ENCODE results near the gene CFAP299.

Gene CFAP299

DNA sequence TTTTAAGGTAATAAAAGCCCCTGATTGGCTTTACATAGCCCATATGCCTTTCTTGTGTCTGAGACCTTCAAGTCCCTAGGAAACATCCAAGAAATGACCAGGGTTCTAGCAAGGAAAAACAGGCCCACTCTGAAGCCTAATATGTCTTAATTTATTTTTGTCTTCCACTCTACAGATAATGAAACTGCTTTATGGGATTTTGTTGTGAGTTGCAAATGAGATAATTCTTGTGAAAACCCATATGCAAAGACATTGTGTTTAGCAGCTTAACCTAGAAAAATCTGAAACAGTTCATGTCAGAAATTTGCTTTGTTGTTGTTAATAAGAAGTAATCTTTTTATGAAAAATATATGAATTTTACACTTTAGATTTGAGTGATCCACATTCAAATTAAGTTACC is 504.3 kb downstream of the CFAP299 start:
- DNase-seq (ENCODE audit: low spot score) = no peak

DNA sequence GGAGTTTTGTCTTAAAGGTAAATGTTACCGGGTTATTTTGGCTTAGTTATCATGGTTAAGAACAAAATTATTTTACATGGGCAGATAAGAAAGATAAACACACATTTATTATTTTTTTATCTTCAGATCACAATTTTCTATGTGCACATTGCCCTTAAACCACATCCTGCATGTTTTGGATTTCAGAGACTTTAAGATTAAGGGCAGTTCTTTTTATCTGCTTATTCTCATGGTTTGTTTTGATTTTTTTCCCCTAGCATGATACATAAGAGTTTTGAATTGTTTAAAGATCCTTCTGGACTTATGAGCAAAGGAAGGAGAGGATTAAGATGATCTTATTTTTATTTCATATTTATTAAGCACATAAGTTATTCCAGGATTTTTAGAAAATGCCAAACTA is 504.9 kb downstream of the CFAP299 start:
- DNase-seq (ENCODE audit: low spot score) = no peak

DNA sequence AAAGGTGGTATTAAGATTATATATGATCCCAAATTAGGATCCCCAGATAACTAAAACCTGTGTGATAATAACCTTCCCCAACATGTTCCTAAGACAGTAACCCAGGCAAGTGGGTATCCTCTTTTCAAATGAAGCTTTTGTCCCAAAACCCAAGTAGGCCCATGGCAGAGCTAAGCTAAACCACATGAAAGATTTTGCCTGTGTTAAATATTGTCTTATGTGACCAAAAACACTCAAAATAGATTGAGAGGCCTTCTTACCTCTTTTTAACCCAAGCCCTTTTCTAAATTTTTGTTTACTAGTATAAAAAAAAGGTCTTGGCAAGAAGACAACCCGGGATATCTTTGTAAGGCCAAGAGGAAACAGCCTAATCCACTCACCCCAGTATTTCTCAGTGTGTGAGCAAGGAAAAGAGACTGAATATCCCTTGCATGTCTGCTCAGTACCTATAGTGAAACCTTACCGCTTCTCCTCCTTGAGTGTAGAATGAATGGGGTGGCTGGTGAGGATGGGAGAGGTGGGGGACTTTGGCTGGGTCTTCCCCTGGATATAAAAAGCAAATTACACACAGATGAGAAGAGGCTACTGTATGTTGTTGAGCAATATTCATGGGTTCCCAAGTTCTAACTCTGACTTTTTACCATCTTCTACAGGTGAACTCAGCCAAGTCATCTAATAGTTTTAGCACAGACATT is 506.2 kb downstream of the CFAP299 start:
- DNase-seq (ENCODE audit: low spot score) = no peak

DNA sequence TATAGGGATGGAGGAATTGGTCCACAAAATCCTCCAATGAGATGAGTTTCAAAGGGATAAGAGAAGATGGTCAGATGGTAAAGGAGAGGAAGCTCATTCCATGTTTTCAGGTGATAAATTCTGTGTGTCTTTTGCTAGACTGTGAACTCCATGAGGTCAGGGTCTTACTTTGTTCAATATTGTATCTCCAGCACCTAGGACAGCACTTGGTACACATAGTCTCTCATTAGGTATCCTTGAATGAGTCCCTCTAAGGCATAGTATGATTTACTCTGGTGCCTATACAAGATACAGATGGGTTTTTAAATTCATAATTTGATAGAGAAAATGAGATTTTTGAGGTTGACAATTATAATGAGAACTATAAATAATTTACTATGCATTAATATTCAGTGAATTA is 510.7 kb downstream of the CFAP299 start:
- no peak for DNase-seq (ENCODE audit: low spot score)

DNA sequence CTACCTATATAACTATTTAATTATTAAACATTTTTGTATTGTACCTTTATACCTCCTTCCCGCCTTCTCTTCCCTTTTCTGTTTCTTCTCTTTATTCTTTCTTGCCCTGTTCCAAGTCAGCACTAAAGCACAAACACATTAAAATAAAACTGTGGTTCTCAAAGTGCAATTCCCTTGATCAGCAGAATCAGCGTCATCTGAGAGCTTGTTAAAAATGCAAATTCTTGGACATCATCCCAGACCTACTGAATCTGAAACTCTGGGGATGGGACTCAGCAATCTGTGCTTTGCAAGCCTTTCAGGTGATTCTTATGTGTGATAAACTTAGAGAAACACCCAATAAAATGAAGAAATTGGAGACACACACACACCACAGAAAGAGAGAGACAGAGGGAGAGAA is 516.5 kb downstream of the CFAP299 start:
- DNase-seq (ENCODE audit: low spot score) = no peak

DNA sequence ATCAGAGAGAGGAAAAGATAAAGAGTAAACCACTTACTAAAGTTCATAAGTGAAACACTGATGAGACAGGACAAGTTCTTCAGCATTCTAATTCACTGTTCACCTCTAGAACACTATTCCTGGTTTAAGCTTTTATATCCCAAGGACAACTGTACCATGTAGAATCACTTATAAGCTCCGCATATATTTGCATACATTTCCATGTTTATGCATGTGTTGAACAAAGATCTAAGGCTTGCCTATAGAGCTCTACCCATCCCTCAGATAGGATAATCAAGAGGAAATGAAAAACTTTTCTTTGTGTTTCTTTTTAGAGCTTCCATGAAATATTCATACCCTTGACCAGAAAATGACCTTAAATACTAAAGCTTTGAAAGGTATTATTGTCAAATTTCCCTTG is 538.0 kb downstream of the CFAP299 start:
- no peak for DNase-seq (ENCODE audit: low spot score)

DNA sequence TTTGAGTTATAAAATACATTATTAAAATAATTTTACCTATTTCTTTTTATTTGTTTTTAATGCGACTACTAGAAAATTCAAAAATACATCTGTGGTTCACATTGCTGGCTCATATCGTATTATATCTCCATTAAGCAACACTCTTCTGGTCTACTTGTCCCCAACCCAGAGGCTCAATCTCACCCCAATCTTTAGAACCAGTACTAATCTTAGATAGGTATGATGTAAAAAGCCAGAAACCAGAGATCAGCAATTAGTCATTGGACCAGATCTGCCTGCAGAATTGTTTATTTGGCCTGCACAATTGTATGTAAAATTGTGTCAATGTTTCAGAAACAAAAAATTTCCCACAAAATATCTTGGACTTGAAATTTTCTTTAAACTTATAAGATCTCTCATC is 539.4 kb downstream of the CFAP299 start:
- DNase-seq (ENCODE audit: low spot score) = no peak

DNA sequence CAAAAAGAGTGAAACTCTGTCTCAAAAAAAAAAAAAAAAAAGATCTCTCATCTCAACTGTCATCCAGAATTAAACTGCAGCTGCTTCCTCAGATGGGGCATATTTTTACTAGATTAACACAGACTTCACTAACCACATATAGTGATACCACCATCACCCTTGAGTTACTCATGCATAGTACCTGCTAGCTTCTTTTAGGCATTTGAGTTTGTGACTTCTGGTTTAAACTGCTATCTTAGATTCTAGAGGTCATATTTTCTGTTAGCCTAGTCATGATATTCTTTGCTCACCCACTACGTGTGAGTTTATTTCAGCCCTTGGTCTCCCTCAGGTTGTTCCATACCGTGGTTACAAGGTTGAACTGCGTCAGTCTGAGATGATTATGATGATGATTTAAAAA is 540.1 kb downstream of the CFAP299 start:
- no peak for DNase-seq (ENCODE audit: low spot score)

DNA sequence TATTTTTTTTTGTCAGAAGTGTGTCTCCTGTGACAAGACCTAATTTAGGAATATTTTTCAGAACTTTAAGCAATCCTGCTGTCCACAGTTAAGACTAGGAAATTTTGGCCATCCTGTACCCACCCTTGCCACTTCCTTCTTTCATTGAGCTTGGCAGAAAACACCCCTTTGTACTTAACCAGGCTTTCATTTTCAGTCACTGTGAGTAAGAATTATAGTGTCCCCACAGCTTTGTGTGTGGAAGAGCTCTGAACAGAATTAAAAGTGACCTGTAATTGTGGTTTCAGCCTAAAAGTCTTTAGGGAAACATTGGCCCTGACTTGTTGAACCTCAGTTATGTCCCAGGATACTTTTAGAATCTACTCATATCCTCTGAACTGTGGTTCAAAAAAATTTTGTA is 541.3 kb downstream of the CFAP299 start:
- DNase-seq (ENCODE audit: low spot score) = no peak

DNA sequence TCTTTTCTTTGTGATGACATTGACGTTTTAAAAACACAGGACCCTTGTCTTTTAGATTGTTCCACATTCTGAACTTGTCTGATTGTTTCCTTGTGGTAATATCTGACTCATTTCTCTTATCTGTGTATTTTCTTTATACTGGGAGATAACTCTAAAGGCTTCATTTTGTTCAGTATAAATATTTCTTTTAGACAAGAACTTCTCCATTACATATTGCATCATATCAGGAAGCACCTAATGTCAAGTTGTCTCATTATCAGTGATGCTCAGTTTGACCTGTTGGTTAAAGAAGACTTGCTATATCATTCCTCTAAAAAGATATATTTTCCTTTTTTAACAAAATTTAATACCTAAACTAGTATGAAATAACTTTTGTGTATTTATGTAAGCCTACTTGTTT is 542.7 kb downstream of the CFAP299 start:
- no peak for DNase-seq (ENCODE audit: low spot score)

DNA sequence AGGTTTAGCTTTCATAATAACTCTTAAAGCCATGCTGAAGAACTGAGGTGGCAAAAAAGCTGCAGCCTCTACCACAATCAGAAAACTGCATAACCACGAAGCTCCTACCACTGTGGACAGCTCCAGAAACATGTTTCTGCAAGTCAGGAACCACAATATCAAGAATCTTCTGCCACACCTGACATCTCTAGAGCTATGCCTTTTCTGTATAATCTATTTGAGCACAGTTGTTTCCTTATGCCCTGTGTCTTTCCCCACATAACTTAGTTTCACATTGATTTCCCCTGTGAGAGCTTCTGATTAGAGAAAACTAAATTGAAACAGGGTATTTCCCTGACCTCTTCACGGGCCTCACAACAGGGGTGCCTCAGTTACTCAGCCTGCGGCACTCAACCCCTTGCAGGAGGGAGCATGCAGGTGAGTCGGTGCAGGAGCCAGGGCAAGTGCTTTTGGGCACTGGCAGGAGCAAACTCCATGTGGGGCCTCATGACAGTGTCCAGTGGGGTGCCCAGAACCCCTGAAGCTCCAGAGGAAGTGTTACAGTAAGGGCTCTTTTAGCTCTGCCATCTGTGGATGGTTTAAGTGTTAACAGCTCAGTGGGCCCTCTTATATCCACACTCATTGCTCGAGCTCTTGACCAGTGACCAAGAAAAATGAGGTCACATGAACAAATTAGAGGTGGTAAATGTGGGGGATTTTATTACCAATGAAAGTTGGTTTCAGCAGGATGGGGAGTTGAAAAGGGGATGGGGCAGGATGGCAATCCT is 562.2 kb downstream of the CFAP299 start:
- no peak for DNase-seq (ENCODE audit: low spot score)

DNA sequence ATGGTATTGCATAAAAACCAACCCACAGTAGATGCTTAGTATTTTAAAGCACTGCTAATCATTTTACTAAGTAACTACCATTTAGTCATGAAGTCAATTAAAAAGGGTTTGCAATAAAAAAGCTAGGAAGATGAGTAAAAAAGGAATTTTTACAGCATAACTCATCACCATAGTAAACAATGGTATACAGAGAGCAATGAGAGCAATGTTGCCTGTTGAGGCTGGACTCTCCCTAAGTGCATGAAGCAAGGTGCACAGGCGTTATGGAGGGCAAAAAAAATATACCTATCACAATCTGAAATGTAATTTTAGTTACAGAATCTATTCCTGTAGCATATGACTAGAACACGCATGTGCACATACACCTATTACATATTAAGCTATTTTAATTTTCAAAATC is 565.4 kb downstream of the CFAP299 start:
- no peak for DNase-seq (ENCODE audit: low spot score)

DNA sequence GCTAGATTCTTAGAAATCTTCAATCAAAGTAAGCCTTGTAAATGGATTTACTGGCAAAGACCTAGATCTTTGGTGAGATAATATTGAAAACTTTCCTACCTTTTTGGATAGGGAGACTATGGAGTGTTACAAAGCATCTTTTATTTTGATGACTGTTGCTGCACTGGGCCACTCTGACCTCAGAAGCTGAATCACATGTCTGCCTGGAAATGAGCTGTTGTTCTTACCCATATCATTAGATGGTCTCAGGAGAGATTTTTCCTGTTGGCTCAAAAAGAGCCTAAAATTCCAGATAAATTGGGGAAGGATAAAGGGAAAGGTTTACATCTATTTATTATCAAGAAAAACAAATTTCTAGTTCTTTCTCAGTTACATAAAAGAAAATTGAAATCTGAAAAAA is 567.5 kb downstream of the CFAP299 start:
- DNase-seq (ENCODE audit: low spot score) = no peak

DNA sequence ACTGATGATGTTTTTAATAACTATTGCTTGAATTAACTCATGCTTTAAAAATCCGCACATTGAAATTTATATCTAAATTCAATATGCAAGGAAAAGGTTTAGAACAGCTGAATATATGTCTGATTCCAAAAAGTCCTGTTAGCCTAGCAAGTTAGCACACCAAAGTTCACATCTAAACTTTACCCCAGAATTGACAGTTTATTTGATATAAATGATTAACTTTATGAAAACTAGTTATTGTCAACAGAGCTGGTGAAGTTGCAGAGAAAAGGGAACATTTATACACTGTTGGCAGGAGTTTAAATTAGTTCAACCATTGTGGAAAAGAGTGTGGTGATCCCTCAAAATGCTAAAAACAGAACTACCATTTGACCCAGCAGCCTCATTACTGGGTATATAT is 574.4 kb downstream of the CFAP299 start:
- no peak for DNase-seq (ENCODE audit: low spot score)

DNA sequence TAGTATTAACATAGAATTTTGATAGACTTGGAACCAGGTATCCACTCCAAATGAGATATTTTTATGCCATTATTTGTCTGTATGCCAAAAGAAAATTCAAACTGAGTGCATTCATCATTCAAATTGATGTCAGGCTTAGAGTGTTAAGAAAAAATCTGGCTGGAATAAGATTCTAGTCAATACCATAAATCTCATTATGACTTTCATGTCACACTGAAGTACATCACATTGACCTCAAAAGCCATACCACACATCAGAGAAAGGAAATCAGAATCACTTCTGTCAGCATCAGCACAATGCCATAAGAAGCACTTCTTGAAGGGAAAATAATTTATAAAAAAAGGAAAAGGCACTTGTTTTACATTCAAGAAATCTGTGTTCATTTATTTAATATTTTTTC is 575.9 kb downstream of the CFAP299 start:
- DNase-seq (ENCODE audit: low spot score) = no peak

DNA sequence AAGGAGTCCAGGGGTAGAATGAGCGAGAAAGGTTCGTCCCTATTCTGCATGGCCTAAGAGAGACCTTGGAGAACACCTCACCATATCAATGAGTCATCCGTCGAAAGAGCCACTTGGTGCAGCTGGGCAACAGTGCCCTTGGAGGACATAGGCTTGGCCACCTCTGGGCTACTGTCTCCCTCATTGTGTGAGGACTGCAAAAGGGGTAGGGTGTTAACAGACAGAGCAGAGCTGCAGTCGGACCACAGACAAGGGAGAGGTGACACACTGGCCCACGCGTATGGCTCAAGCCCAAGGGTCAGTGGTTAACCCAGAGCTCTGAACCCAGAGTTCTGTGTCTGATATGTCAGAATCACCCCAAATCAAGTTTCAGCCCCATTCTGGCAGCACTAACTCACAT is 576.8 kb downstream of the CFAP299 start:
- no peak for DNase-seq (ENCODE audit: low spot score)

DNA sequence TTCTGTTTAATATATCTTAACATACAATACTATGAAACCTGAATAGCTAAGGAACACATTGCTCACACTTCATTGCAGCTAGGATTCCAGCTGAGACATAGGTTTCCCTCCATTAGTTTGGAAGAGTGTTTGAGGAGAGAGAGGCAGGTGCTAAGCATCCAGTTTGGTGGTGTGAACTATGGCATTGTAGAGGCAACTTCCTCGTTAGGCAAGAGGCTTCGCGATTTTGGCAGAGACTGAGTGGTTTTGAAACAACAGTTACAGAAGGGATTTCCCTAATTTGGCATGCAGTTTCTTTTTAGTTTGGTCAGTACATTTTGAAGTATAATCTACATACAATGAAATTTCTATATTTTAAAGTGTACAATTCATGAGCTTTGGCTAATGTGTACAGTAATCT is 577.9 kb downstream of the CFAP299 start:
- no peak for DNase-seq (ENCODE audit: low spot score)

DNA sequence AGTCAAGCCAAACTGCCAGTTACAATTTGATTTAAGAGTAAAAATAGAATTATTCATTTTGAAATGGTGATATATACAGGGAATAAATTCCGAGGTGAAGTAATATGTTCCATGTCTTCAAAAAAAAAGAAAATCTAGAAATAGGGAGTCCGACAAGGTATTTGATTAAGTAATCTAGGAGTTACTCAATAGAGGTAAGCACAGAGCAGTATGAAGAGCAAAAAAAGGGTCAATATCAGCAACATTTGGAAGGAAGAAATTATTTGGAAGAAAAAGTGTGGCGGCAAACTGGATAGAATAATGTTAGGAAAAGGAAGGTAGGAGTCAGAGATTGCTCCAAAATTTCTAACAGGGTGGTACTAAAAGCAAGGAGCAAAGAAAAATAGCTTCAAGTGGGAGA is 581.2 kb downstream of the CFAP299 start:
- DNase-seq (ENCODE audit: low spot score) = no peak

DNA sequence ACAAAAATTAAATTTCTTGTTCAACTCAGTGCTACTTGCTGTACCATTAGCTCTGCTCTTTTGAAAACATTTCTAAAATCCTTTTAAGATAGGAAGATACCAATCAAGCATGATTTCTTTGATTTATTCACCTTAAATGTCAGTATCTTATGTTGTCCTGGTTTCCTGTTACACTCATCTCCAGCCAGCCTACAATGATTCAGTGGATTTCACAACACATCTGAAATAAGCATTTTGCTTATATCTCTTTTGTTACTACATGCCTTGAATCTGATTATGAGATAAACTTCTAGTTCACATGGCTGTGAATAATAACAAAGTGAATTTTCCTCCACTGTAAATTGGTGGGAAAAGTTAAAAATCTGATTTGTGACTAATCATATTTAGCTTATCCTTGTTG is 582.5 kb downstream of the CFAP299 start:
- no peak for DNase-seq (ENCODE audit: low spot score)

DNA sequence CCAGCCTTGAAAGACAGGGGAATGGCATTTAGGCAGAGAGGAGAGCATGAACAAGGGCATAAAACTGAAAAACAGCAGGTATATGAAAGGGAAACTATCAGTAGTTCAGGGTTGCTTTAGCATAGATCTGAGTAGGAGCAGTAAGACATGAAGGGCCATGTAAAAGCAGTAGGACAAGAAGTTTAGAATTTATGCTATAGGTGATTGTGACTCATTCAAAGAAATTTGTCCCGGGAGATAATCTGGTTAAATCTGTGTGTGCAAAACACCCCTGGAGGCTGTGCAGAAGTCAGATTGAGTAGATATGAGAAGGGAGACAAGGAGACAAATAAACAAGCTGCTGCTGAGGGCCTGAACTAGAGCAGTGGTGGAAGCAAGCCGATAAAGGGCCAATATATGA is 585.9 kb downstream of the CFAP299 start:
- no peak for DNase-seq (ENCODE audit: low spot score)

DNA sequence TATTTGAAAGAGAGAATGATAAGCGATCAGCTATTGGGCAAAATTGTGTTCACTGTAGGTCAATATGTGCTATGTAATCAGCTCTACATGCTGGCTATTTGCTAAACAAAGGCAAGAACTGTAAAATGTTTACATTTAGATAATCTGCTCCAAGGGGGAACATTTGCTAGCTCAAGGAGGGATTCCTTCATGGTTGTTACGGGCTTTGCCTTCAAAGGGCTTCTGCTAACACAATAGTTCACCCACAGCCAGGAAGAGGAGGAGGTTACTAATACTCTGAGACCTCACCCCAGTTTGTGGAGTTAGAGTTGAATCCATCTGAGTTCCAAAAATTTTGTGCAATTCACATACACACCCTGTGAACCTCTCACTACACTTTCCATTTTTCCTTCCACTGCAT is 587.4 kb downstream of the CFAP299 start:
- DNase-seq (ENCODE audit: low spot score) = no peak

DNA sequence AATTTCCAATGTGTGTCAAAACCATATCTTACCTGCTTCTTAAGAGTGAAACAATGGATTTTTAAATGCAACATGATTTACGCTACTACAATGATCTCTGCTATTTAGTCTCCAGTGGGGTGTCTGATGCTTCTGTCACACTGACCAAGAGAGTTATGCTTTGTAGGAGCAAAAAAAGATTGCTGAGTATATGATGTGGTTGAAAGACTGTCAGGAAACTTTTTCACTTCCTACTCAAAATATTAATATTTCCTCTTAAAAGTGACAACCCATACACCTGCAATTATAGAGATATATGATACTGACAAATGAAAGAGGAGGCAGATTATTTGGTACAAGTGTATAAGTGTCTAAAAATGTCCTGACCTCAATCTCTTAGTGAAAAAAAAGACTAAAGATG is 589.8 kb downstream of the CFAP299 start:
- DNase-seq (ENCODE audit: low spot score) = no peak

DNA sequence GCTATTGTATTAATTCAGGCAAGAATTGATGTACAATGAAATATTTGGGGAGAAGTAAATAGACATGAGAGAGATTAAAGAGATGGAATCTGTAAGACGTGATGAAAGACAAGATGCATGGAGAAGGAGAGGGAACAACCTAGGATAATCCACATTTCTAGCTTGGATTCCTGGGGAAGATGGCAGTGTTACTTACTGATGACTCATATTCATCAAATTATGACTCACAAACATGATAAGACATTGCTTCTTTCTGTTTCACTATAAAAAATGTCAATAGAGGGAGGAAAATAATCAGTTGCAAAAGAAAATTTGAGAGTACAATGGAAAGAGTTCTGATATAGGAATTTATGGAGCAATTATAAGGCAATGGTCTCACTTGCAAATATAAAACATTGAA is 590.9 kb downstream of the CFAP299 start:
- no peak for DNase-seq (ENCODE audit: low spot score)

DNA sequence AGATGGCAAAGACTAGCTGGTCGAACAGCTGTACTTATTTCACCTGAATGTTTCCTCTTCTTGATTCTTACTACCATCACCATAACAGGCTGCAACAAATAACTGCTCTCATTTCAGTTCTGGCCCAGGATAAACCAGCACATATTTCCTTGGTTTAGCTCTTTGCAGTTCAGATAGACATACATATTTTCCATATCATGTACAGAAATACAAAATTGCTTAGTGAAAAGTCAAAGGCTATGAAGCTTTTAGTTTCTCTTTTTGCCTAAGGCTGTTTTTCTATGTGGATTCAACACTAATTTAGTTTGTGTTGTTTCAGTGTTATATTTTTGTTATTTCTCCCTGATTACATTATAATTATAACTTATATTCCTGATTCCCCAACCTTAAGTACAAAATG is 591.4 kb downstream of the CFAP299 start:
- no peak for DNase-seq (ENCODE audit: low spot score)

Measured in ecto neural progenitor cell (in vitro differentiated cells).